Measurements from ENCODE around the gene SREBF1.

Gene SREBF1

DNA sequence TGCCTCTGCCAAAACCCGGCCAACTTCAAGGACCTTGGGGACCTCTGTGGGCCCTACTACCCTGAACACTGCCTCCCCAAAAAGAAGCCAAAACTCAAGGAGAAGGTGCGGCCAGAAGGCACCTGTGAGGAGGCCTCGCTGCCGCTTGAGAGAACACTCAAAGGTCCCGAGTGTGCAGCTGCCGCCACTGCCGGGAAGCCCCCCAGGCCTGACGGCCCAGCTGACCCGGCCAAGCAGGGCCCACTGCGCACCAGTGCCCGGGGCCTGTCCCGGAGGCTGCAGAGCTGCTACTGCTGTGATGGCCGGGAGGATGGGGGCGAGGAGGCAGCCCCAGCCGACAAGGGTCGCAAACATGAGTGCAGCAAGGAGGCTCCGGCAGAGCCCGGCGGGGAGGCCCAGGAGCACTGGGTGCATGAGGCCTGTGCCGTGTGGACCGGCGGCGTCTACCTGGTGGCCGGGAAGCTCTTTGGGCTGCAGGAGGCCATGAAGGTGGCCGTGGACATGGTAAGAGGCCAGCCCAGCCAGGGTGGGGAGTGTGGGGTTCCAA is 38.7 kb downstream of the SREBF1 start:
- H3K27me3 ChIP-seq (ENCODE audit: insufficient read depth, low read length) = no peaks in the 10 kb centered on the region
- H3K4me1 ChIP-seq (ENCODE audit: control insufficient read depth, insufficient read depth, low read length, unreplicated experiment) = no peaks in the 10 kb centered on the region
- no peak overlapping the region for H2AFZ ChIP-seq (ENCODE audit: low read length, unreplicated experiment)
- H3K27ac ChIP-seq (ENCODE audit: low read depth, low read length) = no peak overlapping the region
- H3K4me3 ChIP-seq (ENCODE audit: low read depth, low read length) = no peak overlapping the region
- H3K79me2 ChIP-seq (ENCODE audit: control insufficient read depth, insufficient read depth, low read length, unreplicated experiment) = no peaks in the 10 kb centered on the region
- H3K36me3 ChIP-seq (ENCODE audit: insufficient read depth, low read length) = no peaks in the 10 kb centered on the region

DNA sequence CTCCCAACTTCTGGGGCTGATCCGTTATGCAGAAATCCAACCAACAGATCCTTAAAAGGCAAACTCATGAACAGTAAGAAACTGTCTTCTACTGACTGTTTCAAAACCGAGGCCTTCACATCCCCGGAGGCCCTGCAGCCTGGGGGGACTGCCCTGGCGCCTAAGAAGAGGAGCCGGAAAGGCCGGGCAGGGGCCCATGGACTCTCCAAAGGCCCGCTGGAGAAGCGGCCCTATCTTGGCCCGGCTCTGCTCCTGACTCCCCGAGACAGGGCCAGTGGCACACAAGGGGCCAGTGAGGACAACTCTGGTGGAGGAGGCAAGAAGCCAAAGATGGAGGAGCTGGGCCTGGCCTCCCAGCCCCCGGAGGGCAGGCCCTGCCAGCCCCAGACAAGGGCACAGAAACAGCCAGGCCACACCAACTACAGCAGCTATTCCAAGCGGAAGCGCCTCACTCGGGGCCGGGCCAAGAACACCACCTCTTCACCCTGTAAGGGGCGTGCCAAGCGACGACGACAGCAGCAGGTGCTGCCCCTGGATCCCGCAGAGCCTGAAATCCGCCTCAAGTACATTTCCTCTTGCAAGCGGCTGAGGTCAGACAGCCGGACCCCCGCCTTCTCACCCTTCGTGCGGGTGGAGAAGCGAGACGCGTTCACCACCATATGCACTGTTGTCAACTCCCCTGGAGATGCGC is 39.5 kb downstream of the SREBF1 start:
- H2AFZ ChIP-seq (ENCODE audit: low read length, unreplicated experiment) = no peak overlapping the region
- no peaks in the 10 kb centered on the region for H3K27me3 ChIP-seq (ENCODE audit: insufficient read depth, low read length)
- H3K27ac ChIP-seq (ENCODE audit: low read depth, low read length) = no peak overlapping the region
- H3K4me1 ChIP-seq (ENCODE audit: control insufficient read depth, insufficient read depth, low read length, unreplicated experiment) = no peaks in the 10 kb centered on the region
- H3K36me3 ChIP-seq (ENCODE audit: insufficient read depth, low read length) = no peaks in the 10 kb centered on the region
- H3K4me3 ChIP-seq (ENCODE audit: low read depth, low read length) = no peak overlapping the region
- no peaks in the 10 kb centered on the region for H3K79me2 ChIP-seq (ENCODE audit: control insufficient read depth, insufficient read depth, low read length, unreplicated experiment)

DNA sequence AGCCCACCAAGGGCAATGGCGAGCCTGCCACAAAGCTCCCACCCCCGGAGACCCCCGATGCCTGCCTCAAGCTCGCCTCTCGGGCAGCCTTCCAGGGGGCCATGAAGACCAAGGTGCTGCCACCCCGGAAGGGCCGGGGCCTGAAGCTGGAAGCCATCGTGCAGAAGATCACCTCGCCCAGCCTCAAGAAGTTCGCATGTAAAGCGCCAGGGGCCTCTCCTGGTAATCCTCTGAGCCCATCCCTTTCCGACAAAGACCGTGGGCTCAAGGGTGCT is 40.1 kb downstream of the SREBF1 start:
- Histone ChIP-seq H2AFZ (ENCODE audit: low read length, unreplicated experiment) (no peak overlapping the region), H3K4me1 (ENCODE audit: control insufficient read depth, insufficient read depth, low read length, unreplicated experiment) (no peaks in the 10 kb centered on the region), H3K79me2 (ENCODE audit: control insufficient read depth, insufficient read depth, low read length, unreplicated experiment) (no peaks in the 10 kb centered on the region), H3K27ac (ENCODE audit: low read depth, low read length) (no peak overlapping the region), H3K4me3 (ENCODE audit: low read depth, low read length) (no peak overlapping the region), H3K36me3 (ENCODE audit: insufficient read depth, low read length) (no peaks in the 10 kb centered on the region), H3K27me3 (ENCODE audit: insufficient read depth, low read length) (no peaks in the 10 kb centered on the region)

DNA sequence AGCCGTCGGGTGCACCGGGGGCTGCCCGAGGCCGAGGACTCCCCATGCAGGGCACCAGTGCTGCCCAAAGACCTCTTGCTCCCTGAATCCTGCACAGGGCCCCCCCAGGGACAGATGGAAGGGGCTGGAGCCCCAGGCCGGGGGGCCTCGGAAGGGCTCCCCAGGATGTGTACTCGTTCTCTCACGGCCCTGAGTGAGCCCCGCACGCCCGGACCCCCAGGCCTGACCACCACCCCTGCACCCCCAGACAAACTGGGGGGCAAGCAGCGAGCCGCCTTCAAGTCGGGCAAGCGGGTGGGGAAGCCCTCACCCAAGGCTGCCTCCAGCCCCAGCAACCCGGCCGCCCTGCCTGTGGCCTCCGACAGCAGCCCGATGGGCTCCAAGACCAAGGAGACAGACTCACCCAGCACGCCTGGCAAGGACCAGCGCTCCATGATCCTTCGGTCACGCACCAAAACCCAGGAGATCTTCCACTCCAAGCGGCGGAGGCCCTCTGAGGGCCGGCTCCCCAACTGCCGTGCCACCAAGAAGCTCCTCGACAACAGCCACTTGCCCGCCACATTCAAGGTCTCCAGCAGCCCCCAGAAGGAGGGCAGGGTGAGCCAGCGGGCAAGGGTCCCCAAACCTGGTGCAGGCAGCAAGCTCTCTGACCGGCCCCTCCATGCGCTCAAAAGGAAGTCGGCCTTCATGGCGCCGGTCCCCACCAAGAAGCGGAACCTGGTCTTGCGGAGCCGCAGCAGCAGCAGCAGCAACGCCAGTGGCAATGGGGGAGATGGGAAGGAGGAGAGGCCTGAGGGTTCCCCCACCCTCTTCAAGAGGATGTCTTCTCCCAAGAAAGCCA is 40.6 kb downstream of the SREBF1 start:
- H3K4me1 ChIP-seq (ENCODE audit: control insufficient read depth, insufficient read depth, low read length, unreplicated experiment) = no peaks in the 10 kb centered on the region
- no peaks in the 10 kb centered on the region for H3K36me3 ChIP-seq (ENCODE audit: insufficient read depth, low read length)
- H3K4me3 ChIP-seq (ENCODE audit: low read depth, low read length) = no peak overlapping the region
- peaks cover 5% of the 10 kb centered on the region for H3K79me2 ChIP-seq (ENCODE audit: control insufficient read depth, insufficient read depth, low read length, unreplicated experiment)
- H3K27ac ChIP-seq (ENCODE audit: low read depth, low read length) = no peak overlapping the region
- no peak overlapping the region for H2AFZ ChIP-seq (ENCODE audit: low read length, unreplicated experiment)
- H3K27me3 ChIP-seq (ENCODE audit: insufficient read depth, low read length) = no peaks in the 10 kb centered on the region

DNA sequence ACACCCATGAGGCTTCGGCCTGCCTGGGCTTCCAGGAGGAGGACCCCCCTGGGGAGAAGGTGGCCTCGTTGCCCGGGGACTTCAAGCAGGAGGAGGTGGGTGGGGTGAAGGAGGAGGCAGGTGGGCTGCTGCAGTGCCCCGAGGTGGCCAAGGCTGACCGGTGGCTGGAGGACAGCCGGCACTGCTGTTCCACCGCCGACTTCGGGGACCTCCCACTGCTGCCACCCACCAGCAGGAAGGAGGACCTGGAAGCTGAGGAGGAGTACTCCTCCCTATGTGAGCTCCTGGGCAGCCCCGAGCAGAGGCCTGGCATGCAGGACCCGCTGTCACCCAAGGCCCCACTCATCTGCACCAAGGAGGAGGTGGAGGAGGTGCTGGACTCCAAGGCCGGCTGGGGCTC is 41.5 kb downstream of the SREBF1 start:
- H3K27me3 ChIP-seq (ENCODE audit: insufficient read depth, low read length) = no peaks in the 10 kb centered on the region
- no peaks in the 10 kb centered on the region for H3K36me3 ChIP-seq (ENCODE audit: insufficient read depth, low read length)

DNA sequence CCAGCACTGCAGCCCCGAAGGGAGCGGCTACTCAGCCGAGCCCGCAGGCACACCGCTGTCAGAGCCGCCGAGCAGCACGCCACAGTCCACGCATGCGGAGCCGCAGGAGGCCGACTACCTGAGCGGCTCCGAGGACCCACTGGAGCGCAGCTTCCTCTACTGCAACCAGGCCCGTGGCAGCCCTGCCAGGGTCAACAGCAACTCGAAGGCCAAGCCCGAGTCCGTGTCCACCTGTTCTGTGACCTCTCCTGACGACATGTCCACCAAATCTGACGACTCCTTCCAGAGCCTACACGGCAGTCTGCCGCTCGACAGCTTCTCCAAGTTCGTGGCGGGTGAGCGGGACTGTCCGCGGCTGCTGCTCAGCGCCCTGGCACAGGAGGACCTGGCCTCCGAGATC is 42.4 kb downstream of the SREBF1 start:
- Histone ChIP-seq H3K4me3 (ENCODE audit: low read depth, low read length) (no peak overlapping the region), H3K27me3 (ENCODE audit: insufficient read depth, low read length) (no peaks in the 10 kb centered on the region), H2AFZ (ENCODE audit: low read length, unreplicated experiment) (no peak overlapping the region), H3K79me2 (ENCODE audit: control insufficient read depth, insufficient read depth, low read length, unreplicated experiment) (peaks cover 5% of the 10 kb centered on the region), H3K27ac (ENCODE audit: low read depth, low read length) (no peak overlapping the region), H3K4me1 (ENCODE audit: control insufficient read depth, insufficient read depth, low read length, unreplicated experiment) (no peaks in the 10 kb centered on the region), H3K36me3 (ENCODE audit: insufficient read depth, low read length) (no peaks in the 10 kb centered on the region)

More for the DNA sequence above, 41.5 kb downstream of the SREBF1 start:
- H3K4me1 ChIP-seq (ENCODE audit: control insufficient read depth, insufficient read depth, low read length, unreplicated experiment) = no peaks in the 10 kb centered on the region
- peaks cover 5% of the 10 kb centered on the region for H3K79me2 ChIP-seq (ENCODE audit: control insufficient read depth, insufficient read depth, low read length, unreplicated experiment)
- H2AFZ ChIP-seq (ENCODE audit: low read length, unreplicated experiment) = no peak overlapping the region
- H3K27ac ChIP-seq (ENCODE audit: low read depth, low read length) = no peak overlapping the region
- H3K4me3 ChIP-seq (ENCODE audit: low read depth, low read length) = no peak overlapping the region

DNA sequence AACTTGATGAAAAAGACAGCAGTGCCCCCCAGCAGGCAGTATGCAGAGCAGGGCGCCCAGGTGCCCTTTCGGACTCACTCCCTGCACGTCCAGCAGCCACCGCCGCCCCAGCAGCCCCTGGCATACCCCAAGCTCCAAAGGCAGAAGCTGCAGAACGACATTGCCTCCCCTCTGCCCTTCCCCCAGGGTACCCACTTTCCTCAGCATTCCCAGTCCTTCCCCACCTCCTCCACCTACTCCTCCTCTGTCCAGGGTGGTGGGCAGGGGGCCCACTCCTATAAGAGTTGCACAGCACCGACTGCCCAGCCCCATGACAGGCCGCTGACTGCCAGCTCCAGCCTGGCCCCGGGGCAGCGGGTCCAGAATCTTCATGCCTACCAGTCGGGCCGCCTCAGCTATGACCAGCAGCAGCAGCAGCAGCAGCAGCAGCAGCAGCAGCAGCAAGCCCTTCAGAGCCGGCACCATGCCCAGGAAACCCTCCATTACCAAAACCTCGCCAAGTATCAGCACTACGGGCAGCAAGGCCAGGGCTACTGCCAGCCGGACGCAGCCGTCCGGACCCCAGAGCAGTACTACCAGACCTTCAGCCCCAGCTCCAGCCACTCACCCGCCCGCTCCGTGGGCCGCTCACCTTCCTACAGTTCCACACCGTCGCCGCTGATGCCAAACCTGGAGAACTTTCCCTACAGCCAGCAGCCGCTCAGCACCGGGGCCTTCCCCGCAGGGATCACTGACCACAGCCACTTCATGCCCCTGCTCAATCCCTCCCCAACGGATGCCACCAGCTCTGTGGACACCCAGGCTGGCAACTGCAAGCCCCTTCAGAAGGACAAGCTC is 43.2 kb downstream of the SREBF1 start:
- no peak overlapping the region for H2AFZ ChIP-seq (ENCODE audit: low read length, unreplicated experiment)
- no peaks in the 10 kb centered on the region for H3K36me3 ChIP-seq (ENCODE audit: insufficient read depth, low read length)
- no peaks in the 10 kb centered on the region for H3K27me3 ChIP-seq (ENCODE audit: insufficient read depth, low read length)
- H3K4me1 ChIP-seq (ENCODE audit: control insufficient read depth, insufficient read depth, low read length, unreplicated experiment) = no peaks in the 10 kb centered on the region
- peaks cover 5% of the 10 kb centered on the region for H3K79me2 ChIP-seq (ENCODE audit: control insufficient read depth, insufficient read depth, low read length, unreplicated experiment)
- H3K4me3 ChIP-seq (ENCODE audit: low read depth, low read length) = no peak overlapping the region
- no peak overlapping the region for H3K27ac ChIP-seq (ENCODE audit: low read depth, low read length)

DNA sequence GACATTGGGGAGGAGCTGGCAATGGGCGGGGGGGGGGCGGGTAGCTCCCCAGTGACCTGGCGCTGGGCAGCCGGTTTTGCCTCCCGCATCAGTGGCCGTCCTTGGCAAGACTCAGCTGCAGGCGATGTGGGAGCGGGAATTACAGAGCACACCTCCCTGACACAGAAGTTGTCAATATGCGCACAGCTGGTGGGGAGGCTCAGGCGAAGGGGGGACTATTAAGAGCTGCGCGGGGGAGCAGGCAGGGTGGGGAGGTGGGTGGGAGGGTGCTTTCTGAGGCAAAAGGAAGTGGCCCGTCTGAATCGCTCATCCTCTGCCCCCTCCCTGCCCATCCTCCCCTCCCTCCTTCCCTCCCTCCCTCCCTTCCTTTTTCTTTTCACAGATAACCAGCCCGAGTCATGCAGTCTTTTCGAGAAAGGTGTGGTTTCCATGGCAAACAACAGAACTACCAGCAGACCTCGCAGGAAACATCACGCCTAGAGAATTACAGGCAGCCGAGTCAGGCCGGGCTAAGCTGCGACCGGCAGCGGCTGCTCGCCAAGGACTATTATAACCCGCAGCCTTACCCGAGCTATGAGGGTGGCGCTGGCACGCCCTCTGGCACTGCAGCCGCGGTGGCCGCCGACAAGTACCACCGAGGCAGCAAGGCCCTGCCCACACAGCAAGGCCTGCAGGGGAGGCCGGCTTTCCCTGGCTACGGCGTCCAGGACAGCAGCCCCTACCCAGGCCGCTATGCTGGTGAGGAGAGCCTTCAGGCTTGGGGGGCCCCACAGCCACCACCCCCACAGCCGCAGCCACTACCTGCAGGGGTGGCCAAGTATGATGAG is 44.0 kb downstream of the SREBF1 start:
- no peaks in the 10 kb centered on the region for H3K4me1 ChIP-seq (ENCODE audit: control insufficient read depth, insufficient read depth, low read length, unreplicated experiment)
- H3K4me3 ChIP-seq (ENCODE audit: low read depth, low read length) = no peak overlapping the region

DNA sequence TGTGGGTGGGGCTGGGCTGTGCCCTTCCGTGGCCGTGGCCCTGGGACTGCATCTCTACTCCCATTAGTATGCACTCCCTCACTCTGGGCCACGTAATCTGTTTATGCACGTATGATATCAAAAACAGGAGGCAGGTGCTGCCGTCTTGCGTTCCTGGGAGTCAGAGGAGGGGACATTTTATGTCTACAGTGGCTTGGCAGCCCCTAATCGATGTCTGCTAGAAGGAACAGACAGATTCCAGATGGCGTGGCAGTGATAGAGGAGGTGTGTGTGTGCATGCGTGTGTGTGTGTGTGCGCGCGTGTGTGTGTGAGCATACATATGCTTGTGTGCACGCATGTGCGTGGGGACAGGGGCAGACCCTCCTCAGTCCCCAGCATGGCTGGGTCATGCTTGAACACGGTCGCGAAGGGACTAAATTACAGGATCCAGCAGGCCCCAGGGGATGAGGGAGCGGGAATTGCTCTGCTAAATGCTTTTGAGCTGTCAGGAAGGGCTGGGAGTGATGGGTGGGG is 44.7 kb downstream of the SREBF1 start:
- no peak overlapping the region for H3K4me3 ChIP-seq (ENCODE audit: low read depth, low read length)
- H3K27me3 ChIP-seq (ENCODE audit: insufficient read depth, low read length) = no peaks in the 10 kb centered on the region
- H3K79me2 ChIP-seq (ENCODE audit: control insufficient read depth, insufficient read depth, low read length, unreplicated experiment) = peaks cover 5% of the 10 kb centered on the region
- H3K4me1 ChIP-seq (ENCODE audit: control insufficient read depth, insufficient read depth, low read length, unreplicated experiment) = no peaks in the 10 kb centered on the region
- no peaks in the 10 kb centered on the region for H3K36me3 ChIP-seq (ENCODE audit: insufficient read depth, low read length)
- H2AFZ ChIP-seq (ENCODE audit: low read length, unreplicated experiment) = no peak overlapping the region
- no peak overlapping the region for H3K27ac ChIP-seq (ENCODE audit: low read depth, low read length)

More for the DNA sequence above, 44.0 kb downstream of the SREBF1 start:
- no peaks in the 10 kb centered on the region for H3K27me3 ChIP-seq (ENCODE audit: insufficient read depth, low read length)
- peaks cover 5% of the 10 kb centered on the region for H3K79me2 ChIP-seq (ENCODE audit: control insufficient read depth, insufficient read depth, low read length, unreplicated experiment)
- H3K36me3 ChIP-seq (ENCODE audit: insufficient read depth, low read length) = no peaks in the 10 kb centered on the region
- no peak overlapping the region for H3K27ac ChIP-seq (ENCODE audit: low read depth, low read length)
- no peak overlapping the region for H2AFZ ChIP-seq (ENCODE audit: low read length, unreplicated experiment)
